Bronchus fibroblast of lung (primary cell): ENCODE data around the gene CCL3. TPM values are rescaled to one million over a fixed set of nuclear protein-coding genes. Genes with fewer than 3 reads are reported as not detected.

Experiments used
- total RNA-seq: library from RNA; depleted of rRNA; stranded (reverse); fragments of >200 nt; gene quantifications from 2 replicates; pipeline ENCODE4 v1.2.3, GENCODE V29; 2015

The CCL3 gene
- not detected in 2 replicates for total RNA-seq

GRCh38 chr17:36089888-36090836 is at the start of gene CCL3:
TSS of gene CCL3 (minus strand) at chr17:36090143. CDS start at chr17:36090058, 85 bp downstream.

GRCh38 chr17:36103401-36103975 is 13.5 kb upstream of the CCL3 start, which contains the start of gene CCL4:
TSS of gene CCL4 (plus strand) at chr17:36103827. CDS start at chr17:36103906, 79 bp downstream.

GRCh38 chr17:36063786-36064541 is 26.0 kb downstream of the CCL3 start, which contains the start of gene CCL18:
TSS of gene CCL18 (plus strand) at chr17:36064272. CDS start at chr17:36064343, 71 bp downstream.

Other genes with a start within 250 kb of the CCL3 start
- gene HEATR9, start 221.3 kb downstream of the CCL3 start, total RNA-seq = not detected in 2 replicates
- not detected in 2 replicates for gene CCL5, start 209.8 kb downstream of the CCL3 start, total RNA-seq
- 1.5 and 6.7 TPM in 2 replicates for gene RDM1, start 159.4 kb downstream of the CCL3 start, total RNA-seq
- gene LYZL6, start 146.4 kb downstream of the CCL3 start, total RNA-seq = not detected in 2 replicates
- gene CCL16, start 108.6 kb downstream of the CCL3 start, total RNA-seq = not detected in 2 replicates
- gene CCL14, start 103.4 kb downstream of the CCL3 start, total RNA-seq = not detected in 2 replicates
- not detected in 2 replicates for gene CCL15, start 88.6 kb downstream of the CCL3 start, total RNA-seq
- gene CCL23, start 72.2 kb downstream of the CCL3 start, total RNA-seq = not detected in 2 replicates
- gene CCL18, start 25.9 kb downstream of the CCL3 start, total RNA-seq = not detected in 2 replicates
- gene CCL4, start 13.7 kb upstream of the CCL3 start, total RNA-seq = not detected in 2 replicates
- gene TBC1D3B, start 86.5 kb upstream of the CCL3 start, total RNA-seq = not detected in 2 replicates
- not detected in 2 replicates for gene CCL3L1, start 106.6 kb upstream of the CCL3 start, total RNA-seq
- gene CCL4L2, start 120.9 kb upstream of the CCL3 start, total RNA-seq = 0.59 TPM in 1 of 2 replicates, not detected in the other
- under 0.01 TPM in 1 of 2 replicates, not detected in the other for gene TBC1D3I, start 174.4 kb upstream of the CCL3 start, total RNA-seq
- gene TBC1D3G, start 233.7 kb upstream of the CCL3 start, total RNA-seq = not detected in 2 replicates